GM13976 (cell line): ENCODE results near the gene TMEM151A.
"Not testable (repeated sequence)": the region's sequence is repeated elsewhere in the genome, so short reads cannot be mapped to it uniquely, and the experiment has no call there.

Source experiments
- DNase-seq: peaks from one replicate; pipeline ENCODE4 v3.0.0; 2012; ENCODE audit warnings: low spot score
- in situ Hi-C: fragments of 300-500 bp; cut with MboI; formaldehyde crosslinking; loops from one replicate; pipeline ENCODE4 v1.12.0; 2022; ENCODE audit warnings: low sequenced_read_pairs, mixed read lengths, inconsistent platforms; ENCODE audit not compliant: unreplicated experiment
- TF ChIP-seq, protein P1 (sequence below): IDR thresholded peaks from 2 replicates; pipeline ENCODE4 v1.5.1; 2012; ENCODE audit warnings: borderline replicate concordance, mild to moderate bottlenecking; ENCODE audit not compliant: insufficient read depth; ENCODE audit errors: extremely low read depth, missing control alignments, control extremely low read depth

TMEM151A gene

DNA sequence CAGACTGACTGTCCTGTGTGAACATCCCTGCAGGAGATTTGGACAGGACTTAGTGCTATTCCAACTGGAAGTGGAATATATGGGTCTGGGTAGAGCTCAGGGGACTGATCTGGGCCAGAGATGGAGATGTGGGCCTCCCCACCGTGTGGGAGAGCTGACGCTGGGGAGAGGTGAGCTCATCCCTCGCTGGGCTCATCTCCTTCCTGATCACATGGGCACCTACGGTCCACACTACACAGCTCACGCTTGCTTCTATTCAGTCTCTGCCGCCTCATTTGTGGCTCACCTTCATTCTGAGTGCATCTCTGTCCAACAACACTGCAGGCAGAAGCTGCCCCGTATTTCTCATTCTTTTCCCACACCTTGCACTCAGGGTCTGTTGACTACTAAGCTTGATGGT is 39.9 kb upstream of the TMEM151A start:
- in situ Hi-C loops, result no loop called here
- no peak for DNase-seq
- TF ChIP-seq, protein P1, sequence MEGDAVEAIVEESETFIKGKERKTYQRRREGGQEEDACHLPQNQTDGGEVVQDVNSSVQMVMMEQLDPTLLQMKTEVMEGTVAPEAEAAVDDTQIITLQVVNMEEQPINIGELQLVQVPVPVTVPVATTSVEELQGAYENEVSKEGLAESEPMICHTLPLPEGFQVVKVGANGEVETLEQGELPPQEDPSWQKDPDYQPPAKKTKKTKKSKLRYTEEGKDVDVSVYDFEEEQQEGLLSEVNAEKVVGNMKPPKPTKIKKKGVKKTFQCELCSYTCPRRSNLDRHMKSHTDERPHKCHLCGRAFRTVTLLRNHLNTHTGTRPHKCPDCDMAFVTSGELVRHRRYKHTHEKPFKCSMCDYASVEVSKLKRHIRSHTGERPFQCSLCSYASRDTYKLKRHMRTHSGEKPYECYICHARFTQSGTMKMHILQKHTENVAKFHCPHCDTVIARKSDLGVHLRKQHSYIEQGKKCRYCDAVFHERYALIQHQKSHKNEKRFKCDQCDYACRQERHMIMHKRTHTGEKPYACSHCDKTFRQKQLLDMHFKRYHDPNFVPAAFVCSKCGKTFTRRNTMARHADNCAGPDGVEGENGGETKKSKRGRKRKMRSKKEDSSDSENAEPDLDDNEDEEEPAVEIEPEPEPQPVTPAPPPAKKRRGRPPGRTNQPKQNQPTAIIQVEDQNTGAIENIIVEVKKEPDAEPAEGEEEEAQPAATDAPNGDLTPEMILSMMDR, result no peak

DNA sequence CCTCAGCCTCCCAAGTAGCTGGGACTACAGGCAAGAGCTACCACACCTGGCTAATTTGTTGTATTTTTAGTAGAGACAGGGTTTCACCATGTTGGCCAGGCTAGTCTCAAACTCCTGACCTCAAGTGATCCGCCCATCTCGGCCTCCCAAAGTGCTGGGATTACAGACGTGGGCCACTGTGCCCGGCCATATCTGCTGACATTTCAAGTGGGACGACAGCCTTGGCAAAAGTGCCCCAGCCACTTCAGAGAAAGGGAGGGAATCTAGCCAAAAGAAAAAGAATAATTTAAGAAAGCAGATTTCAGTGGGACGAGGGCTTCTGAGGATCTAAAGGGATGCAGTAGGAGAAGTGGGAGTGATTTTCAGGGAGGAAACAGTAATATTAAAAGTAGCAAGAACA is 38.6 kb upstream of the TMEM151A start:
- DNase-seq, in situ Hi-C loops: not testable (repeated sequence)

DNA sequence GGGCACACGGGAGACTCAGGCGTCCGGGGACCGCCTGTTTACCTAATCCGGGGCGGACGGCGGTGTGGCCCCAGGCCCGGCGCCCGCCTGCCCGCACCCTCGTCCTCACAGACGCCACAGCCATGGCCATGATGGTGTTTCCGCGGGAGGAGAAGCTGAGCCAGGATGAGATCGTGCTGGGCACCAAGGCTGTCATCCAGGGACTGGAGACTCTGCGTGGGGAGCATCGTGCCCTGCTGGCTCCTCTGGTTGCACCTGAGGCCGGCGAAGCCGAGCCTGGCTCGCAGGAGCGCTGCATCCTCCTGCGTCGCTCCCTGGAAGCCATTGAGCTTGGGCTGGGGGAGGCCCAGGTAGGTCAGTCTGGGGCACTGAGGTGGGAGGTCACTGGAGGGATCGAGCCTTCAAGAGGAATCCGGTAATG is 33.2 kb upstream of the TMEM151A start:
- TF ChIP-seq, protein P1, result no peak
- DNase-seq, result no peak
- in situ Hi-C loops, result no loop called here

DNA sequence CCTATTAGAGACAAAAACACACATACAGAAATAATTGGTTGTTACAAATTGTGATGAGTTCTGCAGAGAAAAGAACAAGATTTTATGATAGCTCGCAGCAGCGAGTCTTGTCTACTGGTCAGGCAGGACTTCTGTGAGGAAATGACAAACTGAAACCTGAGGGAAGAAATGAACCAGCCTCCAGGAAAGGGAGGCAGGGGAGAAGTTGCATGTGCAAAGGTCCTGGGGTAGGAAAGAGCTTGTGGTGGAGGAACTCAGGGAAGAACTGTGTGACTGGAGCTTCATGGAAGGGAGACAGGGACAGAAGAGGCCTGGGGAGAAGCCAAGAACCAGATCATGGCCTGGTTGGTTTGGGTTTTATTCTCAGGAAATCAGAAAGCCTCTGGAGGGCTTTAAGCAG is 32.5 kb upstream of the TMEM151A start:
- in situ Hi-C loops, result no loop called here
- TF ChIP-seq, protein P1, result no peak
- DNase-seq, result no peak

DNA sequence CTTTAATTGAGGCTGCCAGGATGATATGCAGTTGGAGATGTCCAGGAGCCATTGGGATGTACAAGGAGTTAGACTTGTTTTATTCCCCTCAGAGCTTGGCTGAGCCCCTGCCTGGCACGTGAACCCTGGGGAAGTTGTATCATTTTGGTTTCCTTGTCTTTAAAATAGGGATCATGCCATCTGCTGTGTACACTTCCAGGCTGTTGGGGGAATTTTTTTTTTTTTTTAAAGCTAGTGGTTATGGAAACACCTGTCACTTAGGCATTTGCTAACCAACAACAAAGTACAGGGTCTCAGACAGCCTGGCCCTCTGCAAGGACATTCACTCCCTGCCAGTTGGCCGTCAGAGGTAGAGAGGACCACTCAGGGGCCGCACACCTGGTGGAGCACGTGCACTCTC is 31.7 kb upstream of the TMEM151A start:
- in situ Hi-C loops, result no loop called here
- TF ChIP-seq, protein P1, result no peak
- no peak for DNase-seq

DNA sequence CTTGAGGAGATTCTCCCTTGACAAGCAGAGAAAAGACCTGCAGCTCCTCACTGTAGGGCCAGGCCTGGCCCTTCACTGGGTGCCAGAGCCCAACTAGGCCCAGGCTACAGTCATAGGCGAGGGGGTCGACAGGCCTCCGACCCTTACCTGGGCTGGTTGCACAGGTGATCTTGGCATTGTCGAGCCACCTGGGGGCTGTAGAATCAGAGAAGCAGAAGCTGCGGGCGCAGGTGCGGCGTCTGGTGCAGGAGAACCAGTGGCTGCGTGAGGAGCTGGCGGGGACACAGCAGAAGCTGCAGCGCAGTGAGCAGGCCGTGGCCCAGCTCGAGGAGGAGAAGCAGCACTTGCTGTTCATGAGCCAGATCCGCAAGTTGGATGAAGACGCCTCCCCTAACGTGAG is 30.1 kb upstream of the TMEM151A start:
- DNase-seq, result no peak
- TF ChIP-seq, protein P1, result no peak
- in situ Hi-C loops, result no loop called here

DNA sequence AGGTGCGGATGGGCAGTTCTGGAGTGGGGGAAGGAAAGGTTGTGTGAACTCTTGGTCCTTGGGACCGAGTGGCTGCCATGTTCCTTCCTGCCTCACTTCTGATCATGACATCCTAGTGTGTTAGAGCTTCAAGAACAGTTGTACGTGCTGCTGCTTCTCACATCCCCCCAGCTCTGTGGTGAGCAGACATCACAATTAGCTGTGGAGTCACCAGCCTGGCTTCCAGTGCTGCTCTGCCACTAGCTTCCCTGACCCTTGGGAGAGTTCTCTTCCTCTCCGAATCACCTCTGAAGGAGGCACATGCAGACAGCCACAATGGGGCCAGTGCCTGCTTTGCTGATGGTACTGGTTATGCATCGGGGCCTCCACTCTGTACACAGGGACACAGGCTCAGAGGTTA is 29.5 kb upstream of the TMEM151A start:
- DNase-seq, result no peak

More for the DNA sequence above, 29.5 kb upstream of the TMEM151A start:
- in situ Hi-C loops, result no loop called here
- TF ChIP-seq, protein P1, result no peak
